Tibial nerve (tissue), 4 donors: ENCODE measurements around the gene NOTCH4.

ENCODE experiments used
- EP300 ChIP-seq, 2 donors: sonication (generic); formaldehyde crosslinking; IDR thresholded peaks; one replicate each; pipeline ENCODE4 v1.6.1; 2017; ENCODE audit warnings: antibody characterized with exemption in 2 of 2, mild to moderate bottlenecking in 1 of 2
- POLR2A ChIP-seq, 2 donors: fragments of 450-650 bp; IDR thresholded peaks; one replicate each; pipeline ENCODE4 v1.6.1; 2017; ENCODE audit warnings: antibody characterized with exemption in 2 of 2, mild to moderate bottlenecking in 2 of 2, moderate library complexity in 2 of 2
- TF ChIP-seq, protein P1 (sequence below), 5 experiments: fragments of 200-600 bp in 3 of 5; fragments of 450-650 bp in 2 of 5; sonication (generic) in 3 of 5; IDR thresholded peaks; one replicate each; pipeline ENCODE4 v1.5.1; 2016 to 2019; ENCODE audit warnings: antibody characterized with exemption in 5 of 5, mild to moderate bottlenecking in 3 of 5, moderate library complexity in 2 of 5

DNA sequence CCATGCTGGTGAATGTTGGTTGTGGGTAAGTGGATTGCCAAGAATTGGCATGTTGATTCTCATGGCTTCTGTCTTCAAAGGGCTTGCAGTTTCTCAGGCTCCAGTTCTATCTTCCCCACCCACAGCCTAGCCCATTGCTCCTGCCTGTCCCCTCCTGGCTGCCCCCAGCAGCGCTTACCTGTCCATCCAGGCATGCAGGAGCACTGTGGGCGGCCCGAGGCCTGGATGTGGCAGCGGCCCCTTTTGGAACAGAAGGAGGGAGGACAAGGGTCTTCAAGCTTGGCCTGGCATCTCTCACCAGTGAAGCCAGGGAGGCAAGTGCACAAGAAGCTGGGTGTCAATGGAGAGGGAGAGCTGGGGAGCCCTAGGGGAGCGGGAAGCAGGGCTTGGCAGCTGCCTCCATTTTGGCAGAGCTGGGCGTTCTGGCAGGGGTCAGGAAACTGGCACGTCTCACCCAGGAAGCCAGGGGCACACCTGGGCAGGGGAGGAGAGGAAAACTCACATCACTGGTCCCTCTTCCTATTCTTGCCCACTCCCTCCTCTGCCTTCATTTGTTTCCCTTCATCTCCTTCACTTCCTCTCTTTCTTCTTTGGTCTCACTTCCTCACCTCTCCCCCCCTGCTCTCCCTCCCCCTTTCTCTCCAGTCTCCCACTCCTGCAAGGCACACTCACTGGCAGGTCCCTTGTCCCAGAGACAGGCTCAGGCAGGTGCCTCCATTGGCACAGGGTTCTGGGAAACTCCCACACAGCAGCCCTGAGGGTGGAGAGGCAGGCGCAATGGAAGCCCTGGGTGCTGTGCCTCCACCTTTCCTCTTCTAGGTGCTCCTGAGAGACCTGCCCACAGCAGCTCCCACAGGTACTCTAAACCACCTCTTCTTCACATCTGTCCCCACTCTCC lies 1.3 kb downstream of the NOTCH4 start:
- TF ChIP-seq, protein P1, sequence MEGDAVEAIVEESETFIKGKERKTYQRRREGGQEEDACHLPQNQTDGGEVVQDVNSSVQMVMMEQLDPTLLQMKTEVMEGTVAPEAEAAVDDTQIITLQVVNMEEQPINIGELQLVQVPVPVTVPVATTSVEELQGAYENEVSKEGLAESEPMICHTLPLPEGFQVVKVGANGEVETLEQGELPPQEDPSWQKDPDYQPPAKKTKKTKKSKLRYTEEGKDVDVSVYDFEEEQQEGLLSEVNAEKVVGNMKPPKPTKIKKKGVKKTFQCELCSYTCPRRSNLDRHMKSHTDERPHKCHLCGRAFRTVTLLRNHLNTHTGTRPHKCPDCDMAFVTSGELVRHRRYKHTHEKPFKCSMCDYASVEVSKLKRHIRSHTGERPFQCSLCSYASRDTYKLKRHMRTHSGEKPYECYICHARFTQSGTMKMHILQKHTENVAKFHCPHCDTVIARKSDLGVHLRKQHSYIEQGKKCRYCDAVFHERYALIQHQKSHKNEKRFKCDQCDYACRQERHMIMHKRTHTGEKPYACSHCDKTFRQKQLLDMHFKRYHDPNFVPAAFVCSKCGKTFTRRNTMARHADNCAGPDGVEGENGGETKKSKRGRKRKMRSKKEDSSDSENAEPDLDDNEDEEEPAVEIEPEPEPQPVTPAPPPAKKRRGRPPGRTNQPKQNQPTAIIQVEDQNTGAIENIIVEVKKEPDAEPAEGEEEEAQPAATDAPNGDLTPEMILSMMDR (IDR thresholded peaks at IDR 0.05), result no peak
- TF ChIP-seq EP300 (IDR thresholded peaks at IDR 0.05), result no peak
- TF ChIP-seq POLR2A (IDR thresholded peaks at IDR 0.05), result no peak
